Measurements from ENCODE around the gene SEMA6B. TPM values are rescaled to one million over a fixed set of nuclear protein-coding genes. Genes with fewer than 3 reads are reported as not detected.

The SEMA6B gene
- total RNA-seq (2012; rRNA removed) (0.18 and 0.28 TPM in 2 replicates), polyA plus RNA-seq (2012; rRNA removed) (0.72 and 0.73 TPM in 2 replicates), Bru-seq, nascent RNA (percentile 13 among the genes with signal in this experiment), BruChase-seq, experiment 1, labeled RNA remaining after a 6-hour chase (percentile 22 among the genes with signal in this experiment), BruChase-seq, experiment 2, labeled RNA remaining after a 2-hour chase (percentile 11 among the genes with signal in this experiment)
- polyA plus RNA-seq (2012; cell fraction: cytosol; rRNA removed): 0.63 and 1.6 TPM in 2 replicates
- polyA plus RNA-seq (2012; cell fraction: nucleus; rRNA removed; ENCODE audit: low replicate concordance): 0.31 and 0.55 TPM in 2 replicates
- long read RNA-seq: 0 reads

- no peaks in the 10 kb centered on the region for H4K20me1 ChIP-seq (ENCODE audit: insufficient read depth, low read length)
- no peak within 1 kb of the TSS for H2BK20ac ChIP-seq (ENCODE audit: low read depth, low read length)
- H3K9ac ChIP-seq (ENCODE audit: low read depth, low read length): no peak within 1 kb of the TSS
- BruUV-seq (replicated peaks): no TSS peak
- no peak within 1 kb of the TSS for H3K4ac ChIP-seq (ENCODE audit: low read depth, low read length)
- intact Hi-C loops (cut with micrococcal nuclease) (loop anchor here (2.0 kb wide), 1 partner anchor 77 kb away; no protein-coding TSS in a partner anchor), dilution Hi-C loops (cut with HindIII; ENCODE audit: low sequenced_read_pairs, unreplicated experiment) (no loop called here), in situ Hi-C loops (cut with MboI; ENCODE audit: low sequenced_read_pairs) (no loop called here)
- H2BK5ac ChIP-seq (ENCODE audit: low read depth, low read length, poor library complexity, severe bottlenecking): no peak within 1 kb of the TSS
- no peak within 1 kb of the TSS for H3K14ac ChIP-seq (replicated peaks; ENCODE audit: low read depth, low read length)
- ATAC-seq (ENCODE audit: low read depth): no peak
- H4K8ac ChIP-seq (ENCODE audit: low read depth in 2 of 2, low read length in 2 of 2): no peak within 1 kb of the TSS
- H3K56ac ChIP-seq (ENCODE audit: extremely low read depth, insufficient read depth, low read length): no peak within 1 kb of the TSS
- H3K18ac ChIP-seq (ENCODE audit: low read depth, low read length): no peak within 1 kb of the TSS
- no peak within 1 kb of the TSS for H3K4me2 ChIP-seq (ENCODE audit: low read depth, low read length)
- no peak within 1 kb of the TSS for H2BK120ac ChIP-seq (ENCODE audit: low read depth, low read length)
- H2AK5ac ChIP-seq (ENCODE audit: low read depth, low read length): no peak within 1 kb of the TSS
- no peaks in the 10 kb centered on the region for H3K9me3 ChIP-seq (ENCODE audit: control insufficient read depth, insufficient read depth, low read length)
- no peaks in the 10 kb centered on the region for H3K9me1 ChIP-seq (ENCODE audit: insufficient read depth, low read length)
- no peaks in the 10 kb centered on the region for H3K36me3 ChIP-seq (ENCODE audit: control insufficient read depth, insufficient read depth, low read length)
- H3K27ac ChIP-seq (ENCODE audit: insufficient read depth, low read length): no peak within 1 kb of the TSS
- DNase-seq: no peak
- no peak within 1 kb of the TSS for H4K91ac ChIP-seq (ENCODE audit: insufficient read depth, low read depth, low read length)
- 60% methylated on average over 1 of the region's 13 CpGs; no CpG with 5 or more reads in 1 of the 2 experiments for WGBS, 2 experiments (ENCODE audit: extremely low coverage in 2 of 2, insufficient read length in 1 of 2)
- ChIA-PET POLR2A (ENCODE audit: unreplicated experiment) (interaction anchor here (0.5 kb wide), 1 partner anchor 165 kb away, joined by 3 read pairs; no protein-coding TSS in a partner anchor), CTCF (interaction anchor here (1.0 kb wide), 1 partner anchor 13 kb away, joined by 4 read pairs; no protein-coding TSS in a partner anchor)
- H3K4me1 ChIP-seq (ENCODE audit: control insufficient read depth, insufficient read depth, low read length): no peaks in the 10 kb centered on the region
- no peaks in the 10 kb centered on the region for H3K79me1 ChIP-seq (ENCODE audit: low read depth in 1 of 2, low read length in 2 of 2)
- no peaks in the 10 kb centered on the region for H3K27me3 ChIP-seq (ENCODE audit: control insufficient read depth, insufficient read depth, low read length)
- H2BK15ac ChIP-seq (ENCODE audit: low read depth, low read length): no peak within 1 kb of the TSS
- H4K5ac ChIP-seq (ENCODE audit: low read depth, low read length): no peak within 1 kb of the TSS
- H3K4me3 ChIP-seq (ENCODE audit: insufficient read depth, low read depth, low read length): no peak within 1 kb of the TSS
- peak within 1 kb of the TSS; percentile 51 for H2AFZ ChIP-seq (replicated peaks; ENCODE audit: low read length, poor library complexity)
- H3K23ac ChIP-seq (ENCODE audit: low read depth, low read length): no peak within 1 kb of the TSS
- H2AK9ac ChIP-seq (replicated peaks; ENCODE audit: low read depth, low read length, poor library complexity): peak within 1 kb of the TSS; percentile 72
- TF ChIP-seq SMC3 (IDR thresholded peaks at IDR 0.05; ENCODE audit: low read depth, low read length) (no peak), NFE2L2 (IDR thresholded peaks at IDR 0.05; ENCODE audit: low read depth, low read length) (no peak), MAFK (IDR thresholded peaks at IDR 0.05; ENCODE audit: low read depth, low read length) (no peak)
Measured at GRCh38 chr19:4559569-4559968, at the start of gene SEMA6B. Gene SEMA6B (minus strand): TSS chr19:4559684. CDS start chr19:4558457, 1,227 bp downstream.
